Measurements from ENCODE around the gene MSN.
A peak's percentile ranks its signal among the peaks of the same experiment; 100 is the strongest.

MSN gene

GRCh38 chrX:65769564-65770292, 102.3 kb downstream of the MSN start:
- Histone ChIP-seq H3K36me3 (replicated peaks; ENCODE audit: insufficient read depth, low read length) (no peaks in the 10 kb centered on the region), H3K4me1 (ENCODE audit: low read length) (peaks cover 25% of the 10 kb centered on the region), H3F3A (ENCODE audit: insufficient read depth, low read length) (peaks cover 5% of the 10 kb centered on the region; the same call in 1 of the 2 replicates), H3K27me3 (replicated peaks; ENCODE audit: insufficient read depth, low read length) (no peaks in the 10 kb centered on the region), H3K4me3 (ENCODE audit: low read length) (no peak overlapping the region), H3K9me2 (replicated peaks; ENCODE audit: insufficient read depth, low read length) (no peaks in the 10 kb centered on the region), H3K79me2 (ENCODE audit: low read length) (no peaks in the 10 kb centered on the region), H3K9me3 (replicated peaks; ENCODE audit: insufficient read depth, low read length) (no peaks in the 10 kb centered on the region), H4K20me1 (ENCODE audit: insufficient read depth, low read length) (no peaks in the 10 kb centered on the region), H2AFZ (ENCODE audit: low read length) (no peak overlapping the region), H3K9ac (ENCODE audit: low read length) (no peak overlapping the region), H3K4me2 (ENCODE audit: low read depth, low read length) (no peak overlapping the region), H3K27ac (ENCODE audit: low read length) (peak overlapping the region; percentile 34; the same call in 1 of the 2 replicates)
- no peak for DNase-seq
- TF ChIP-seq EZH2 (optimal IDR thresholded peaks at IDR 0.05; ENCODE audit: low read depth, low read length) (no peak), CTCF (IDR thresholded peaks at IDR 0.05; ENCODE audit: low read length) (no peak), EZH2phosphoT487 (IDR thresholded peaks at IDR 0.05; ENCODE audit: low read length) (no peak)

- Histone ChIP-seq H3K9ac (ENCODE audit: low read length) (no peak overlapping the region), H3K79me2 (ENCODE audit: low read length) (no peaks in the 10 kb centered on the region), H3K4me3 (ENCODE audit: low read length) (no peak overlapping the region), H3K27ac (ENCODE audit: low read length) (no peak overlapping the region), H3K4me2 (ENCODE audit: low read depth, low read length) (no peak overlapping the region), H2AFZ (ENCODE audit: low read length) (no peak overlapping the region), H4K20me1 (ENCODE audit: insufficient read depth, low read length) (no peaks in the 10 kb centered on the region), H3F3A (ENCODE audit: insufficient read depth, low read length) (peaks cover 5% of the 10 kb centered on the region; the same call in 1 of the 2 replicates), H3K4me1 (ENCODE audit: low read length) (peaks cover 25% of the 10 kb centered on the region), H3K9me2 (replicated peaks; ENCODE audit: insufficient read depth, low read length) (no peaks in the 10 kb centered on the region), H3K9me3 (replicated peaks; ENCODE audit: insufficient read depth, low read length) (no peaks in the 10 kb centered on the region), H3K36me3 (replicated peaks; ENCODE audit: insufficient read depth, low read length) (no peaks in the 10 kb centered on the region), H3K27me3 (replicated peaks; ENCODE audit: insufficient read depth, low read length) (no peaks in the 10 kb centered on the region)
- no peak for DNase-seq
- no peak for TF ChIP-seq EZH2 (optimal IDR thresholded peaks at IDR 0.05; ENCODE audit: low read depth, low read length)
- TF ChIP-seq CTCF (IDR thresholded peaks at IDR 0.05; ENCODE audit: low read length), result no peak
- TF ChIP-seq EZH2phosphoT487 (IDR thresholded peaks at IDR 0.05; ENCODE audit: low read length), result no peak
Measured at GRCh38 chrX:65772842-65773241, 105.4 kb downstream of the MSN start.

DNA sequence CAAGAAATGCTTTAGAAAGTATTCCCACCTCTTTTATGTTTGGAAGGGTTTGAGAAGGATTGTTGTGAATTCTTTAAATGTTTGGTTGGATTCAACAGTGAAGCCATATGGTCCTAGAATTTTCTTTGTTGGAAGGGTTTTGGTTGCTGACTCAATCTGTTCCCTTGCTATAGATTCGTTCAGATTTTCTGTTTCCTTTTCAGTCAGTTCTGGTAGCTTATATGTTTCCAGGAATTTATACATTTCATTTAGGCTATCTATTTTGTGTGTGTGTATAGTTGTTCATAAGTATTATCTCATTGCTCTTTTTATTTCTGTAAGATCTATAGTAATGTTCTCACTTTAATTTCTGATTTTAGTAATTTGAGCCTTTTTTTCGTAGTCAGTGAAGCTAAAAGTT, 114.4 kb downstream of the MSN start:
- Histone ChIP-seq H3K4me2 (ENCODE audit: low read depth, low read length) (no peak overlapping the region), H3K9me2 (replicated peaks; ENCODE audit: insufficient read depth, low read length) (no peaks in the 10 kb centered on the region), H3K4me1 (ENCODE audit: low read length) (no peaks in the 10 kb centered on the region), H3K27me3 (replicated peaks; ENCODE audit: insufficient read depth, low read length) (no peaks in the 10 kb centered on the region), H3K9me3 (replicated peaks; ENCODE audit: insufficient read depth, low read length) (no peaks in the 10 kb centered on the region), H3K9ac (ENCODE audit: low read length) (no peak overlapping the region), H3K36me3 (replicated peaks; ENCODE audit: insufficient read depth, low read length) (no peaks in the 10 kb centered on the region), H3K4me3 (ENCODE audit: low read length) (no peak overlapping the region), H4K20me1 (ENCODE audit: insufficient read depth, low read length) (no peaks in the 10 kb centered on the region), H3K27ac (ENCODE audit: low read length) (no peak overlapping the region), H3F3A (ENCODE audit: insufficient read depth, low read length) (no peaks in the 10 kb centered on the region), H2AFZ (ENCODE audit: low read length) (no peak overlapping the region), H3K79me2 (ENCODE audit: low read length) (no peaks in the 10 kb centered on the region)
- TF ChIP-seq CTCF (IDR thresholded peaks at IDR 0.05; ENCODE audit: low read length) (no peak), EZH2phosphoT487 (IDR thresholded peaks at IDR 0.05; ENCODE audit: low read length) (no peak), EZH2 (optimal IDR thresholded peaks at IDR 0.05; ENCODE audit: low read depth, low read length) (no peak)
- DNase-seq, result no peak

Data from MM.1S (cell line).